Thymus (tissue), 11 donors: Measurements from ENCODE around the gene LIN54. TPM values are rescaled to one million over a fixed set of nuclear protein-coding genes. Genes with fewer than 3 reads are reported as not detected.

ENCODE experiments used
- DNase-seq, 9 donors: peaks; one replicate each; pipeline ENCODE4 v3.0.0-alpha.2; 2013; ENCODE audit warnings: low spot score in 9 of 9, low read depth in 6 of 9, missing footprints in 1 of 9
- H3K27ac ChIP-seq, 2 donors: one replicate each; pipeline ENCODE4 v1.5.1; 2013; ENCODE audit warnings: control low read depth in 1 of 2, low read depth in 1 of 2, low read length in 1 of 2, mild to moderate bottlenecking in 1 of 2, moderate library complexity in 1 of 2
- H3K27me3 ChIP-seq, 2 donors: one replicate each; pipeline ENCODE4 v1.5.1; 2013; ENCODE audit warnings: low read length in 1 of 2; ENCODE audit not compliant: control insufficient read depth in 2 of 2, insufficient read depth in 1 of 2
- H3K36me3 ChIP-seq, 2 donors: one replicate each; pipeline ENCODE4 v1.5.1; 2013; ENCODE audit warnings: low read length in 1 of 2, mild to moderate bottlenecking in 1 of 2, moderate library complexity in 1 of 2; ENCODE audit not compliant: control insufficient read depth in 2 of 2, insufficient read depth in 2 of 2
- H3K4me1 ChIP-seq, 2 donors: one replicate each; pipeline ENCODE4 v1.5.1; 2013; ENCODE audit warnings: low read length in 2 of 2; ENCODE audit not compliant: control insufficient read depth in 2 of 2, insufficient read depth in 2 of 2
- H3K4me3 ChIP-seq, 2 donors: one replicate each; pipeline ENCODE4 v1.5.1; 2013; ENCODE audit warnings: low read length in 2 of 2, control low read depth in 1 of 2, mild to moderate bottlenecking in 1 of 2
- H3K9me3 ChIP-seq, 2 donors: one replicate each; pipeline ENCODE4 v1.5.1; 2013; ENCODE audit warnings: low read length in 1 of 2, mild to moderate bottlenecking in 1 of 2; ENCODE audit not compliant: control insufficient read depth in 2 of 2, insufficient read depth in 1 of 2
- WGBS: extraction: QIAGEN DNeasy Blood & Tissue Kit; methylation state at CpG from one replicate; pipeline ENCODE4 v1.1.7; 2013; 5-methylcytosine and 5-hydroxymethylcytosine counted together
- polyA plus RNA-seq: library from polyadenylated mRNA; stranded (reverse); fragments of 200-250 nt; gene quantifications from one replicate; pipeline ENCODE4 v1.2.3, GENCODE V29; 2013
- total RNA-seq: library from RNA; stranded (reverse); fragments of 120-200 nt; gene quantifications from one replicate; pipeline ENCODE4 v1.2.4, GENCODE V29; 2013
- donor health status: healthy.

LIN54 gene
- total and polyA plus RNA-seq, 2 donors: 5.6 to 17.4 TPM

DNA sequence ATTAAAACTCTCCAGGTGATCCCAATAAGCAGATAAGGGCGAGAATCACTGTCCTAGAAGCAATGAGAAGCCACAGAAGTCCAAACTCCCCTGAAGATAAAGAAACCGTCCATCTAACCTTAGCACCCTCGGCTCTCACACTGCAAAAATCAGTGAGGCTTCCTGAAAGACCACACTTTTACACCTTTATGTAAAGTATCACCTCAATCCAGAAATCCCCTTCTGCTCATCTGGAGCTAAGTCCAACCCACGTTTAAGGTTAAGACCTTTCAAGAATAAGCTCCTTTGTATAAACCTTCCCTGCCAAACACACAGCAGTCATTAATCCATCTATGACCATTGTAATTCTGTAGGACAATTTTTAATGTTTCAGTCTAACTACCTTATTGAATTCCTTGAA lies 41.7 kb downstream of the LIN54 start:
- WGBS: 97% methylated on average over 4 of the region's 4 CpGs
- H3K27ac ChIP-seq: no peak overlapping the region
- H3K4me1 ChIP-seq: no peaks in the 10 kb centered on the region
- H3K36me3 ChIP-seq: peaks cover 22 to 59% of the 10 kb centered on the region in 2 donors
- H3K27me3 ChIP-seq: no peaks in the 10 kb centered on the region
- no peak for DNase-seq
- no peaks in the 10 kb centered on the region for H3K9me3 ChIP-seq
- no peak overlapping the region for H3K4me3 ChIP-seq

DNA sequence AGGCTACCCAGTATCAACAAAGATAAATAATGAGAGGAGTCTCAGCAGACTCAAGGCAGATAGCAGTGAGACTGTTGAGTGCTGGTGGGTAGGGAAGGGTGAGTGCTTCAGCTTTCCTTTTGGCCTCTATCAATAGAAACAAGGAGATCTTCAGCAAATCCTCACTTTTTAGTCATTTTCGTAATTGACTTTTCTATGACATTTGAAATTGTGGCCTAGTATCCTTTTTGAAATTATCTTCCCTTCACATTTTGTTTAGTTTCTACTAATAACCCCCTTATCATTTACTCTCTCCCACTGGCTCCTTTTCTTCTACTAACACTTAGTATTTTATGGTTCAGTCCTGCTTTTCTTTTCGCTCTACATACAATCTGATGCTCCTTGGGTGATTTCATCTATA lies 44.9 kb downstream of the LIN54 start:
- H3K9me3 ChIP-seq: no peaks in the 10 kb centered on the region
- no peaks in the 10 kb centered on the region for H3K4me1 ChIP-seq
- no peak overlapping the region for H3K4me3 ChIP-seq
- no peaks in the 10 kb centered on the region for H3K27me3 ChIP-seq
- 100% methylated on average over 2 of the region's 2 CpGs for WGBS
- peaks cover 22 to 59% of the 10 kb centered on the region in 2 donors for H3K36me3 ChIP-seq
- no peak for DNase-seq
- no peak overlapping the region for H3K27ac ChIP-seq

- Histone ChIP-seq H3K27me3 (no peaks in the 10 kb centered on the region), H3K4me1 (no peaks in the 10 kb centered on the region), H3K9me3 (no peaks in the 10 kb centered on the region), H3K27ac (no peak overlapping the region), H3K36me3 (peaks cover 14 to 22% of the 10 kb centered on the region in 2 donors), H3K4me3 (no peak overlapping the region)
- 95% methylated on average over 1 of the region's 1 CpG for WGBS
- peak in 1 of 9 donors; percentile 6 for DNase-seq
These were observed 53.6 kb downstream of the LIN54 start for GRCh38 chr4:82957045-82957444.

DNA sequence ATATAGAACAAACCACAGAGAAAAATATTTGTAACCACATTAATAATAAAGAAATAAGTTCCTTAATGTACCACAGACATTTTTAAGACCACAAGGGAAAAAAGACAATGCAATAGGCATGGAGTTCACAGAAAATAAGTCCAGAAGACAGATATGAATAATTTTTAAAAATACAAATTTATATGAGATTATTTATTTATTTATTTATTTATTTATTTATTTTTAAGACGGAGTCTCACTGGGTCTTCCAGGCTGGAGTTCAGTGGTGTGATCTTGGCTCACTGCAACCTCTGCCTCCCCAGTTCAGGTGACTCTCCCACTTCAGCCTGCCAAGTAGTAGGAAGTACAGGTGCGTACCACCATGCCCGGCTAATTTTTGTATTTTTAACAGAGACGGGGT lies 56.4 kb downstream of the LIN54 start:
- no peak overlapping the region for H3K27ac ChIP-seq
- peaks cover 3 to 4% of the 10 kb centered on the region in 2 donors for H3K36me3 ChIP-seq
- no peaks in the 10 kb centered on the region for H3K4me1 ChIP-seq
- 98% methylated on average over 4 of the region's 4 CpGs for WGBS
- no peaks in the 10 kb centered on the region for H3K27me3 ChIP-seq
- no peak overlapping the region for H3K4me3 ChIP-seq
- no peaks in the 10 kb centered on the region for H3K9me3 ChIP-seq
- no peak for DNase-seq

GRCh38 chr4:82951196-82951595 lies 59.4 kb downstream of the LIN54 start:
- DNase-seq: no peak
- H3K4me1 ChIP-seq: no peaks in the 10 kb centered on the region
- peaks cover 0 to 4% of the 10 kb centered on the region in 2 donors for H3K36me3 ChIP-seq
- no peak overlapping the region for H3K27ac ChIP-seq
- H3K4me3 ChIP-seq: no peak overlapping the region
- no peaks in the 10 kb centered on the region for H3K27me3 ChIP-seq
- WGBS: 99% methylated on average over 2 of the region's 2 CpGs
- H3K9me3 ChIP-seq: no peaks in the 10 kb centered on the region

GRCh38 chr4:82948647-82949204 lies 61.9 kb downstream of the LIN54 start:
- Histone ChIP-seq H3K4me3 (no peak overlapping the region), H3K9me3 (no peaks in the 10 kb centered on the region), H3K27ac (no peak overlapping the region), H3K27me3 (no peaks in the 10 kb centered on the region), H3K4me1 (no peaks in the 10 kb centered on the region), H3K36me3 (peaks cover 4 to 9% of the 10 kb centered on the region in 2 donors)
- no peak for DNase-seq
- 100% methylated on average over 1 of the region's 1 CpG for WGBS

DNA sequence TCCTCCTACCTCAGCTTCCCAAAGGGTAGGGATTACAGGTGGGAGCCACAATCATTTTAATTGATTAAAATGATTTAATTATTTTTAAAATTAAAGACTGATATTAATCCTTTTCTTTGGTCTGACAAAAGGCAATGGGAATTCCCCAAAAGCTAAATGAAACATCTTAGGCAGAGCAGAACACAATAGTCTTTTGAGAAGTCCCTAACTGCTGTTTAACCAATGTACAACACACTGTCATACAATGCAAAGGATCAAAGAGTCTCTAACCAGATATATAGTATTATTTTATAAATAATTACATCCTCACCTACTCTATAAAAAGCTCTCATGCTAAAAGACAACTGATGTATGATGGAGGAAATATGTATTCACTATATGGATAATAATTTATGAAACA lies 63.1 kb downstream of the LIN54 start:
- Histone ChIP-seq H3K27me3 (no peaks in the 10 kb centered on the region), H3K36me3 (peaks cover 2 to 17% of the 10 kb centered on the region in 2 donors), H3K27ac (no peak overlapping the region), H3K4me1 (no peaks in the 10 kb centered on the region), H3K4me3 (no peak overlapping the region), H3K9me3 (no peaks in the 10 kb centered on the region)
- DNase-seq: no peak

DNA sequence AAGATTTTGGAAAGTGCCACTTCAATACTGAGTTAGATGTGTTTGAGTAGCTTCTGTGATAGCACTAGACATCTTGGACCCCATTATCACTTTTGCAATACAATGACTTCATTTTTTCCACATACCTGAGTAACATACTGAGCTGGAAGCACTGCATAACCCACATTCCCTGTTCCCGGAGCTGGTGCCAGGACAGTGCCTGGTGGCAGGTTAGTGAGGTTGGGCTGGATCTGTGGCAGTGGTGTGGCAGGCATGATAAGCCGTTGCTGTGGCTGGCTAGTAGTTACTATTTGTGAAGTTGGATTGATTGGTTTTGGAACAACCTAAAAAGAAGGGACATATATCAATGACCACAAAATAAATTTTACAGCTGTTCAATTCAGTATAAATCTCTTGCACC lies 71.2 kb downstream of the LIN54 start:
- no peaks in the 10 kb centered on the region for H3K9me3 ChIP-seq
- H3K27me3 ChIP-seq: no peaks in the 10 kb centered on the region
- 98% methylated on average over 2 of the region's 2 CpGs for WGBS
- H3K4me1 ChIP-seq: no peaks in the 10 kb centered on the region
- no peak for DNase-seq
- no peak overlapping the region for H3K27ac ChIP-seq
- peaks cover 14 to 66% of the 10 kb centered on the region in 2 donors for H3K36me3 ChIP-seq
- H3K4me3 ChIP-seq: no peak overlapping the region

GRCh38 chr4:82934441-82934840 lies 76.2 kb downstream of the LIN54 start:
- Histone ChIP-seq H3K27me3 (no peaks in the 10 kb centered on the region), H3K27ac (no peak overlapping the region), H3K9me3 (no peaks in the 10 kb centered on the region), H3K4me1 (no peaks in the 10 kb centered on the region), H3K36me3 (peaks cover 12 to 58% of the 10 kb centered on the region in 2 donors), H3K4me3 (no peak overlapping the region)
- no peak for DNase-seq
